HG03108 (cell line): Measurements from ENCODE around the gene NBEA.

Experiments
- ATAC-seq: cut with Tn5 transposase; IDR thresholded peaks from one replicate; pipeline ENCODE4 v1.9.1; 2021; ENCODE audit warnings: moderate library complexity; ENCODE audit not compliant: unreplicated experiment

The NBEA gene

GRCh38 chr13:35471706-35472322 lies 529.7 kb downstream of the NBEA start:
- ATAC-seq: no peak

DNA sequence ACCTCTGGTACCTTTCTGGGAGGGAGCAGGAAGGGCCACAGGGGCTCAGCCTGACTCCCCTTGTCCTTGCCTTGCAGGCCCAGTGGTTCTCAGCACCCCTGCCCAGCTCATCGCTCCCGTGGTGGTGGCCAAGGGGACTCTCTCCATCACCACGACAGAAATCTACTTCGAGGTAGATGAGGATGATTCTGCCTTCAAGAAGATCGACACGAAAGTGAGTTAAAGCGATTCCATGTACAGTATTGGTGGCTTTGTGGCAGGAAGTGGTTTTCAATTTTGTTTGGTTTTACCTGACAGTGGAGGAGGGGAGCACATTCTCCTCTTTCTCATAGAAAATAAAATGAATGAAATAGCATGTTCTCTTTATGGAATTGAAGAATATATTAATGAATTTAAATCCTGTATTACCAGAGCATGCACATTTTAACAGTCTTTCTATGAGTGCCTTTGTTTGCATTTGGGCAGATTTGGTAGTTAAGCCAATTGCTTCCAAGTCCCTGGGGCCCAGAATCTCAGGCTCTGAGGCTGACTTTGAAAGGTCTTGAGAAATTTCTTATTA lies 530.3 kb downstream of the NBEA start:
- no peak for ATAC-seq

- no peak for ATAC-seq
Observed at GRCh38 chr13:35473206-35473775, 531.2 kb downstream of the NBEA start.

DNA sequence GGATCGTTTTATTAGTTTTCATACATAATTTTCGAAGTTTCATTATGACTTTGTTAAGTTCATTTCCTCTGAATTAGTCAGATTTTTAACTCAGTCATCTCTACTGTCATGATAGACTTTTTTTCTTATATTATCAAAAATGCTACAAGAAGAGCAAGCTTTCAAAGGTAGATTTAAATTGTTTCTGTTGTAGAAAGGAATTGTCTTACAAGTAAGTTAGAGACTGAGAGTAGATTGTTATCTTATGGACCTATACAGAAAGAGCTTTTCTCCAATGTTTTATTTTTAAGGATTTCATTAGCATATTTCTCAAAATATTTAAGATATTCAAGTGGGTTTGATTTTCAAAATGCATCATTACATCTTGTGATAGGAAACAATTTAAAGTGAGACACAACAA lies 531.7 kb downstream of the NBEA start:
- no peak for ATAC-seq

GRCh38 chr13:35474496-35475211 lies 532.6 kb downstream of the NBEA start:
- no peak for ATAC-seq

DNA sequence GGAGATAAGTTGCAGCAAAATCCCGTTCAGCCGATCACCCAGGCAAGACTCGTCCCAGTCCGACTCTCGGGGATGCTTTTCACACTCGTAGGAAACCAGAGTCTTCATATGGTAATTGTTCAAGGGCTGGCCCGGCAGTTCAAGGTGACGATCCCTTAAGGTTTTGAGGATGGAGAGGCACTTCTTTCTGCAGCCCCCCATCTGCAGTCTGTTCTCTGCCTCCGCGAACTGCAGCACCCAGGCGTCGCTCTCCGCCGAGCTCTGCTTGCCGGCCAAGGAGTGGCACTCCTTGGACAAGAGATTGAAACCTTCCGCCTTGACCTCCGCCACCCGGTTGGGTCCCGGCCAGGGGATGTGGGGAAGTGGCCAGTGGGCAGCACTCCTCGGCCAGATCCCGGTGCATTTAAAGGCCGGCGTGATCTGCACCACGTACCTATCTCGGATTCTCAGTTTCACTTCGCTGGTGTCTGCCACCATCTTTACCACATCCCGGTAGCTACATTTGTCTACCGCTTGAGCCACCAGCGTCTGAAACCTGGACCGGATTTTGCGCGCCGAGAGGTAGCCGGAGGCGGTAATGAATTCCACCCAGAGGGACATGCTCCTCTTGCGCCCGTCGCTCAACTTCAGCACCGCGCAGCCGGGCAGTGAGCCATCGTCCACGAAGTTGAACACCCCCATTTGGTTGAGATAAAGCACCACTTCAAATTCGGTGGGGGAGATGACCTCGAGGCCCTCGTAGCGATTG lies 533.3 kb downstream of the NBEA start:
- no peak for ATAC-seq

DNA sequence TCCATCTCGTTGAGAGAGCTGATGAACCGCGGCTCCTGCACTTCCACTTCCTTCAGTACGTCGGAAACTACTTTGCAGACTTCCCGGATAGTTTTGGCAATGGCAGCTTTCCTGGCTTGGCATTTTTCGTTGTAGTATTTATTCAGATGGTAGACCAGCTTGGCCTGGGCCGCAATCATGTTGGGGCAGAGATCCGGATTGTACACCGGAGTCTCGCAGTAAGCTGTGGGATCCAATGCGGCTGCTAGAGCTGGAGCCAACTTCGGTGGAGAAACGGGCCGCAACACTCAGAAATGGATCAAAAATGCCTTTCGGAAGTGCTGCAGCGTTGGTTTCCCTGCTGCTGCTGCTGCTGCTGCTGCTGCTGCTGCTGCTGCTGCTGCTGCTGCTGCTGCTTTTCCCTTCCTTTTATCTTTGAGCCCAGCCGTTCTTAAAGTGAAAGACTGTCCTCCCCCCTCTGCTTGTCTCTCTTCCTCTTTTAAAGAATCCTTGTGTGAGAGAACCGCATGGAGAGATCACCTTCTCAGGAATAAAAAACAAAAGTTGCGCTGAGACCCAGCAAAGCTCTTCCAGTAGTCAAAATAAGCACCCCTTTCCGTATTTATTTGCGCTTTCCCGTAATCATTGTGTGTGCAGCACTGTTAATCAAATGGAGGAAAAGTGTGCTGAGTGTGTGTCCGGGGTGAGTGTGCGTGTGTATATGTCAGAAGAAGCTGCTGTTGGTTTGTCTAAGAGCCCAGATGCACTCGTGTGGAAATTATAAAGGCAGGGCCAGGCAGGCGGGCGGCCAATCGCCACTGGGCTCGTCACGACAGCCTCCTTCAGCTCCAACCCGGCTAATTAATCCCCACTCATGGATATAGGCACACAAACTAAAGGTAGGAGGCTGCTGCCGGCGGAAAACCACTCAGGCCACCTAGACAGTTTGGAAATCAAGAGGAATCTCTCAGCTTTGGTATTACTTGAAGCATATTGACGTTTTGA lies 534.2 kb downstream of the NBEA start, which contains the start of gene MAB21L1:
MAB21L1 (minus strand) TSS at position 730 of the 984 bp plus-strand sequence; CDS start at position 179, 551 bp downstream.
- no peak for ATAC-seq

- ATAC-seq: no peak
Observed at GRCh38 chr13:35477386-35477946, 535.4 kb downstream of the NBEA start.

GRCh38 chr13:35478271-35479037 lies 536.4 kb downstream of the NBEA start:
- no peak for ATAC-seq

- no peak for ATAC-seq
Observed at GRCh38 chr13:35479038-35479492, 537.0 kb downstream of the NBEA start.

DNA sequence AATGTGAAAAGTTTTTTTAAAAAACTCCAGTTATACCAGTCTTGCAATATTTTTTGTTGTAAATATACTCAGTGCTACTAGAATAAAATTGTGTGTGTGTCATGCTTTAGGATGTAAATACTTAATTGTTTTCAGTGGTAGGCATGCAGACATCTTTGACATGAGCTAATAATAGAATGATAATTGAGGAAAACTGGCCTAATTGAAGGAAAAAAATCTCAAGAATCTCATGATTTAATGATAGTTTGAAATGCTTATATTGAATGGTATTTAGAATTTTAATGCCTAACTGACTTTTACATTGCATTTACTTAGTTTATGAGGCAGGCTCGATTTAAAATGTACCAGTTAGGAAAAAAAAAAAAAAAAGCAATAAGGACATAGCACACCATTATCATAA lies 537.6 kb downstream of the NBEA start:
- no peak for ATAC-seq

- no peak for ATAC-seq
Observed at GRCh38 chr13:35480346-35480745, 538.3 kb downstream of the NBEA start.

DNA sequence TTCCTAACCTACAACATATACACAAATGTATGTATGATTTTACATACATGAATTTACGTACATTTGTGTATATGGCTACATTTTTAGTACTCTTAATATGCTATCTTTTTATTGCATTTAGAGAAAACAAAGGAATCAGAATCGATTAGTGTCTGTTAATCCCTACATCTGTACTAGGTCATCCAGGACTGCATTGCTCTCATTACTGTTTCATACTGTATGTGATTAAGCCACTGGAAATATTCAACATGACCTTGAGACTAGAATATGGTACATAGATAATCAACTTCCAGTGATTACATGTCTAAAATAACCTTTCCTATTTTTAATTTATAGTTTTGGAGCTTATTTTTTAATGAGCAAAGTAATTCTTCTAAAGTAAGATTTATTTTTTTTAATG lies 539.7 kb downstream of the NBEA start:
- no peak for ATAC-seq

- ATAC-seq: no peak
Observed at GRCh38 chr13:35482527-35482926, 540.5 kb downstream of the NBEA start.

DNA sequence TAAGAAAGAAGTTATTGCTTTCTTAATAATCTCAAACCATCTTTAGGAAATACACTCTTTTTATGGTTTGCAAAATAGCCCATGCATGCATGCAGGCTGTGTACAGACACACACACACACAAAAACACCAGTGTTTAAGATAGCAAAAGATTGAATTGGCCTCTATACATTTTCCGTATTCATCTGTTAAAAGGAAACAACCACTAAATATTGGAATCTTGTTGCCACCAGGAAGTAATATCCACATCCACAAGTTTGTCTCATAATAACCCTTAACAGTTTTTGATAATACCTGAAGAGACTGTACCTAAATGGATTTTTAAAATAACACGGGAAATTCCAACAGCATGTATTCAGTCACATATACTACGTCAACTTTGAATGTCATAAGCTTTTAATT lies 541.7 kb downstream of the NBEA start:
- ATAC-seq: no peak

DNA sequence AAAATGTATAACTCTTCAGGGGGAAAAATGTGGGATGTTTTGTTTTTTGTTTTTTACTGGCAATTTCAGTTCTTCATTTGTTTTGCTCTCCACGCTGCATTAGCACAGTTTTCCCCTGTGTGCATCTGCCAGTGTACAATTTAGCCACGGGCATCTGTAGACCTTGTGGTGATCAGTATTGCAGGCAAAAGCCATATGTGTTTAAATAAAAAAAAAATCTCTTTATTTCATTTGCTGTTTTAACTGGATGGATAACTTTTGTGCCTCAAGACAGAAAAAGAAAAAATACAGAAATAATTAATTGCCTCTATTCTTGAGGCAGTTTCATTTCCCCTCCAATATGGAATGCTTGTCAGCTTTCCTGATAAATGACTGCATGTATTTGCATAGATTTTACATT lies 542.3 kb downstream of the NBEA start:
- no peak for ATAC-seq

DNA sequence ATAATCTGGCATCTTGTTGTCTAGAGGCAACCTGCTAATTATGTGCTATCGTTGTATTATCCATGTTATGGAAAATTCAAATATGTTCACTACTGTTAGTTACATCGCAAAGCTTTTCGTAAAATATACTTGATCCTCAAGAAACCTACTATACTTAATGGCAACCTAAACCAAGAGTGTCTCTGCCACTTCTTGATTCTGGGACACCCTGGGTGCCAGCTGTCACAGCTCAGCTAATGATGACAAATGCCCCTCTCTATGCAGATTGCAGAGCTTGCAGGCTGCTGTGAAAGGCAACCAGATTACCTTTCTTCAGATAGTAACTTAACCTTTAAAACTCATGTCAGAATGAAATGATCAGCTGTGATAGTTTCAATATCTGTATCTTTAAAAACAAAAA lies 543.4 kb downstream of the NBEA start:
- ATAC-seq: no peak

DNA sequence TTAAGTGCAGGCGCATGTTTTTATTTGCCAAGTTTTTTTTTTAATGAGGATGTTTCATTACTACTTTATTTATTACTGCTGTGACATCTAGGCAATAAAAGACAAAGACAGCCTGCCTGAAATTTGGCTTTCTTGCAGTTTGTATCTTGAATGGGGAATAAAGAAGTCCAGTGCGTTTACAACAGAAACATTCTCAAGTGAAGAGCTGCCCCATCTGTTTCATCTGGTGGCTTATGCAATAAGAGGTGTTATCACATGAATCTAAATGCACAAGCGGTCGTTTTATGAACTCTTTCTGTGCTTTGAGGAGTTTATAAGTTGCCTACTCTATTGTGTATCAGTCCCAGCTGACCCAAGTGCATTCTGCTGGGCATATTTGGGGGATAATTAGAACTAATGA lies 547.0 kb downstream of the NBEA start:
- no peak for ATAC-seq

- no peak for ATAC-seq
Observed at GRCh38 chr13:35496006-35496405, 553.9 kb downstream of the NBEA start.
